ENCODE results near the gene PILRA. TPM values are rescaled to one million over a fixed set of nuclear protein-coding genes. Genes with fewer than 3 reads are reported as not detected.
A peak's percentile ranks its signal among the peaks of the same experiment; 100 is the strongest.
"Not testable (repeated sequence)": the region's sequence is repeated elsewhere in the genome, so short reads cannot be mapped to it uniquely, and the experiment has no call there.

The PILRA gene
- total and polyA plus RNA-seq, 8 donors = 5.0 to 52.3 (median 6.4) TPM

DNA sequence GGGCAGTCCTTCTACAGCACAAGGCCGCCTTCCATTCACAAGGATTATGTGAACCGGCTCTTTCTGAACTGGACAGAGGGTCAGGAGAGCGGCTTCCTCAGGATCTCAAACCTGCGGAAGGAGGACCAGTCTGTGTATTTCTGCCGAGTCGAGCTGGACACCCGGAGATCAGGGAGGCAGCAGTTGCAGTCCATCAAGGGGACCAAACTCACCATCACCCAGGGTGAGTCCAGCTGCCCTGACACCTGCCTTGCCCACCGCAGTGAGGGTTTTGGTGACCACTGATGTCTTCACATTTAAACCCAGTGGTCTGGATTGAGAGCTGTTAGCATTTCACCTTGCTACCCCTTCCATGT is 14.5 kb upstream of the PILRA start:
- H3K4me3 ChIP-seq = no peak overlapping the region
- TF ChIP-seq, protein P1, sequence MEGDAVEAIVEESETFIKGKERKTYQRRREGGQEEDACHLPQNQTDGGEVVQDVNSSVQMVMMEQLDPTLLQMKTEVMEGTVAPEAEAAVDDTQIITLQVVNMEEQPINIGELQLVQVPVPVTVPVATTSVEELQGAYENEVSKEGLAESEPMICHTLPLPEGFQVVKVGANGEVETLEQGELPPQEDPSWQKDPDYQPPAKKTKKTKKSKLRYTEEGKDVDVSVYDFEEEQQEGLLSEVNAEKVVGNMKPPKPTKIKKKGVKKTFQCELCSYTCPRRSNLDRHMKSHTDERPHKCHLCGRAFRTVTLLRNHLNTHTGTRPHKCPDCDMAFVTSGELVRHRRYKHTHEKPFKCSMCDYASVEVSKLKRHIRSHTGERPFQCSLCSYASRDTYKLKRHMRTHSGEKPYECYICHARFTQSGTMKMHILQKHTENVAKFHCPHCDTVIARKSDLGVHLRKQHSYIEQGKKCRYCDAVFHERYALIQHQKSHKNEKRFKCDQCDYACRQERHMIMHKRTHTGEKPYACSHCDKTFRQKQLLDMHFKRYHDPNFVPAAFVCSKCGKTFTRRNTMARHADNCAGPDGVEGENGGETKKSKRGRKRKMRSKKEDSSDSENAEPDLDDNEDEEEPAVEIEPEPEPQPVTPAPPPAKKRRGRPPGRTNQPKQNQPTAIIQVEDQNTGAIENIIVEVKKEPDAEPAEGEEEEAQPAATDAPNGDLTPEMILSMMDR (IDR thresholded peaks at IDR 0.05) = no peak
- no peak for ATAC-seq
- H3K36me3 ChIP-seq = peaks cover 0 to 99% of the 10 kb centered on the region in 2 donors
- DNase-seq = no peak
- H3K27me3 ChIP-seq = no peaks in the 10 kb centered on the region
- intact Hi-C loops (cut with DNase I) = no loop called here
- H3K9me3 ChIP-seq = no peaks in the 10 kb centered on the region
- H3K4me1 ChIP-seq = peaks cover 0 to 26% of the 10 kb centered on the region in 2 donors
- peak overlapping the region in 1 of 2 donors; percentile 58 for H3K27ac ChIP-seq

DNA sequence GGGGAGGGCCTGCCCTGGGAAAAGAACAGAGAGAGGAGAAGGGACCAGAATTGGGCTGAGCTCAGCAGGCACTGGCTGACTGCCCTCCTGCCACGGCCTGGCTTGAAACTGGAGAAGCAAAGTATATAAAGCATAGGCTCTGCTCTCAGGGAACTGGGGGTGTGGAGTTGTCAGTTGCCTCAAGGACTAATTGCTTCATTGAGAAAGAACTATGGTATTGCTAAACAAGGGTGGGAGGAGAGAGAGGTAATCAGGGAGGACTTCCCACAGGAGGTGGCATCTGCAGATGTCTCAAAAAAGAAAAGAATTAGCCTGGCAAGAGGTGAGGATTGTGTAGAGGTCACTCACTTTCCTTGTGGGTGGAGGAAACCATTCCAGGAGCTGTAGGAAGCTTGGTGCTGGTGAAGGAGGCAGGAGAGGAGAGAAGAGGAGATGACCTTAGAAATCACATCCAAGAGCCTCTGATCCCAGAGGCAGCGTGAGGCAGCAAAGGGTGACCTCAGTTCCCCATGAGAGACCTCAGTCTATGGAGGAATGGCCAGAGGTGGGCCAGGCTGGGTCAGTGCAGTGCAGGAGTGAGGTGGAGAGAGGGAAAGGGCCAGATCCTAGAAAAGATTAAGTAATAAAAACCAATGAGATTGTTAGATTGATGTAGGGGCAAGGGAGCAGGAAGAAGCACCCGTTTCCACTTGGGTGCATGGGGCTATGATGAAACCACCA is 13.0 kb upstream of the PILRA start:
- ATAC-seq = no peak
- TF ChIP-seq, protein P1 (IDR thresholded peaks at IDR 0.05) = no peak
- H3K4me1 ChIP-seq = peaks cover 0 to 33% of the 10 kb centered on the region in 2 donors
- intact Hi-C loops (cut with DNase I) = no loop called here
- no peaks in the 10 kb centered on the region for H3K9me3 ChIP-seq
- DNase-seq = no peak
- no peaks in the 10 kb centered on the region for H3K27me3 ChIP-seq
- H3K27ac ChIP-seq = peak overlapping the region in 1 of 2 donors; percentile 58
- H3K4me3 ChIP-seq = no peak overlapping the region
- H3K36me3 ChIP-seq = peaks cover 0 to 86% of the 10 kb centered on the region in 2 donors

DNA sequence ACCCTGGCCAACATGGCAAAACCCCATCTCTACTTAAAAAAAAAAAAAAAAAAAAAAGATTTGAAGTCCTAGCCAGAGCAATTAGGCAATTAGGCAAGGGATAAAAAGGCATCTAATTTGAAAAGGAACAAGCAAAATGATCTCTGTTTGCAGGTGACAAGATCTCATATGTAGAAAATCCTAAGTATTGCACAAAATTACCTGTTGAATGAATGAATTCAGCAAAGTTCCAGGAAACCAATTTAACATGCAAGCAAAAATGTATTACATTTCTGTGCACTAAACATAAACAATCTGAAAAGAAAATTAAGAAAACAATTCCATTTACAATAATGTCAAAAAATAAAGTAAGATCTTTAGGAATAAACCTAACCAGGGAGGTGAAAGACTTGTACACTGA is 10.2 kb upstream of the PILRA start:
- no peak overlapping the region for H3K4me3 ChIP-seq
- ATAC-seq (no peak), DNase-seq (no peak)
- H3K27me3 ChIP-seq = no peaks in the 10 kb centered on the region
- no peaks in the 10 kb centered on the region for H3K9me3 ChIP-seq
- H3K4me1 ChIP-seq = peaks cover 0 to 47% of the 10 kb centered on the region in 2 donors
- H3K36me3 ChIP-seq = peaks cover 0 to 65% of the 10 kb centered on the region in 2 donors
- no peak overlapping the region for H3K27ac ChIP-seq
- intact Hi-C loops (cut with DNase I) = no loop called here
- TF ChIP-seq, protein P1 (IDR thresholded peaks at IDR 0.05) = no peak

DNA sequence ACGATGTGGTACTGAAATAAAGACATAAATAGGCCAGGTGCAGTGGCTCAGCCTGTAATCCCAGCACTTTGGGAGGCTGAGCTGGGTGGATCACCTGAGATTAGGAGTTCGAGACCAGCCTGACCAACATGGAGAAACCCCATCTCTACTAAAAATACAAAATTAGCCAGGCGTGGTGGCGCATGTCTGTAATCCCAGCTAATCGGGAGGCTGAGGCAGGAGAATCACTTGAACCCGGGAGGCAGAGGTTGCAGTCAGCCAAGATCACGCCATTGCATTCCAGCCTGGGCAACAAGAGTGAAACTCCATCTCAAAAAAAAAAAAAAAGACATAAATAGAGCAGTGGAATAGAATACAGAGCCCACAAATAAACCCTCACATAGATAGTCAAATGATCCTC is 9.5 kb upstream of the PILRA start:
- ATAC-seq; intact Hi-C loops (cut with DNase I): not testable (repeated sequence)

DNA sequence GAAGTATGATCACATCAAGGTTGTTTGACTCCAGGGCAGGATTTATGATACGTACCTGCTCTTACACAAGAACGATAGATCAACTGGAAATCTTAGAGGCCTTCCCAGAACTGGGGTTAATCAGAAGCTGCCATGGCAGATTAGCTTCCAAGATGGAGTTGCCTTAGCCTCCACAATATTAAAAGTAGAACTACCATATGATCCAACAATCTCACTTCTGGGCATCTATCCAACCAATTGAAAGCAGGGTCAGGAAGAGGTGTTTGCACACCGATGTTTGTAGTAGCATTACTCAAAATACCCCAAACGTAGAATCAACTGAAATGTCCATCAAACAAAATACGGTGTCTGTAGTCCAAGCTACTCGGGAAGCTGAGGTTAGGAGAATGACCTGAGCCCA is 8.8 kb upstream of the PILRA start:
- peaks cover 0 to 52% of the 10 kb centered on the region in 2 donors for H3K36me3 ChIP-seq
- H3K27ac ChIP-seq = peak overlapping the region in 1 of 2 donors; percentile 92
- H3K4me1 ChIP-seq = peaks cover 0 to 52% of the 10 kb centered on the region in 2 donors
- DNase-seq (no peak), ATAC-seq (no peak)
- TF ChIP-seq, protein P1 (IDR thresholded peaks at IDR 0.05) = no peak
- no peaks in the 10 kb centered on the region for H3K9me3 ChIP-seq
- intact Hi-C loops (cut with DNase I) = no loop called here
- H3K4me3 ChIP-seq = no peak overlapping the region
- H3K27me3 ChIP-seq = no peaks in the 10 kb centered on the region

More for the DNA sequence above, 9.5 kb upstream of the PILRA start:
- not testable (repeated sequence) for H3K27me3 ChIP-seq, H3K4me3 ChIP-seq, H3K27ac ChIP-seq, DNase-seq, H3K9me3 ChIP-seq
- H3K36me3 ChIP-seq = peaks cover 0 to 58% of the 10 kb centered on the region in 2 donors
- H3K4me1 ChIP-seq = peaks cover 0 to 54% of the 10 kb centered on the region in 2 donors

DNA sequence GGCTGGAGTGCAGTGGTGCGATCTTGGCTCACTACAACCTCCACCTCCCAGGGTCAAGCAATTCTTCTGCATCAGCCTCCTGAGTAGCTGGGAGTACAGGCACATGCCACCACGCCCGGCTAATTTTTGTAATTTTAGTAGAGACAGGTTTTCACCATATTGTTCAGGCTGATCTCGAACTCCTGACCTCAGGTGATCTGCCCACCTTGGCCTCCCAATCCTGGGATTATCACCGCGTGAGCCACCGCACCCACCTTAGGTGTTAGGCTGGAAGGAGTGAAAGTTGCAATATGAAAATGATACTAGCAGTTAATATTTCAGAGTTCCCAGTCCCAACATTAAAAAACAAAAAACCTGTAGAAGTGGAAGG is 7.3 kb upstream of the PILRA start:
- intact Hi-C loops (cut with DNase I); H3K27me3 ChIP-seq; H3K9me3 ChIP-seq; DNase-seq; ATAC-seq; H3K4me3 ChIP-seq: not testable (repeated sequence)
- peaks cover 0 to 60% of the 10 kb centered on the region in 2 donors for H3K4me1 ChIP-seq
- peaks cover 0 to 36% of the 10 kb centered on the region in 2 donors for H3K36me3 ChIP-seq
- H3K27ac ChIP-seq = peak overlapping the region; percentile 20 to 92
